GM10248 (cell line): ENCODE results near the gene DAZAP1.

Source experiments
- CTCF ChIA-PET: fragments of 300-600 bp; sonication (Branson Sonifier 250); formaldehyde crosslinking; extraction: SDS; loops from one replicate; lab custom pipeline; 2021; ENCODE audit warnings: antibody characterized with exemption; lab: Yijun Ruan, JAX
- POLR2A ChIA-PET: fragments of 350-650 bp; sonication (Branson Sonifier 250); formaldehyde crosslinking; extraction: SDS; loops from one replicate; lab custom pipeline; 2020; ENCODE audit warnings: antibody characterized with exemption; lab: Yijun Ruan, JAX
- DNase-seq: peaks from one replicate; pipeline ENCODE4 v3.0.0; 2012; ENCODE audit errors: extremely low spot score
- CTCF ChIP-seq: IDR thresholded peaks from 2 replicates; pipeline ENCODE4 v1.5.1; 2012; ENCODE audit warnings: mild to moderate bottlenecking, low read depth; ENCODE audit errors: extremely low read depth, missing control alignments, control extremely low read depth

The DAZAP1 gene

GRCh38 chr19:1429750-1430149, 22.4 kb downstream of the DAZAP1 start:
- CTCF ChIA-PET: no interaction called here
- DNase-seq: no peak
- TF ChIP-seq CTCF: no peak
- POLR2A ChIA-PET: no interaction called here

DNA sequence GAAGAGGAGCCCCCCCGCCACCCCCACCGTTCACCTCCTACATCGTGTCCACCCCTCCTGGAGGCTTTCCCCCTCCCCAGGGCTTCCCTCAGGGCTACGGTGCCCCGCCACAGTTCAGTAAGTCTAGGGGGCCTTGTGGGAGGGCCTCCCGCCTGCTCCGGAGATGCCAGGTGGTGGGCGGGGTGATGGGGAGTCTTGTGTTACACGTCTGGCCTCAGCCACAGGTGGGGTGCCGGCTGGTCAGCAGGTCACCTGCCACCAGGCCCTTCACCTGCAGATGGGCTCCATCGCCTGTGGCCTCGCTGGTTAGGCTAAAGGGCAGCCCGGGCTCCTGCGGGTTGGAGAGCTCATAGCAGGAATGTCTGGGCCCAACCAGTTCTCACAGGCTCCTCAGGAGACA, 22.9 kb downstream of the DAZAP1 start:
- POLR2A ChIA-PET: no interaction called here
- CTCF ChIA-PET: interaction anchor here (1.7 kb wide), 1 partner anchor 15 kb away, joined by 5 read pairs; no protein-coding TSS in a partner anchor

DNA sequence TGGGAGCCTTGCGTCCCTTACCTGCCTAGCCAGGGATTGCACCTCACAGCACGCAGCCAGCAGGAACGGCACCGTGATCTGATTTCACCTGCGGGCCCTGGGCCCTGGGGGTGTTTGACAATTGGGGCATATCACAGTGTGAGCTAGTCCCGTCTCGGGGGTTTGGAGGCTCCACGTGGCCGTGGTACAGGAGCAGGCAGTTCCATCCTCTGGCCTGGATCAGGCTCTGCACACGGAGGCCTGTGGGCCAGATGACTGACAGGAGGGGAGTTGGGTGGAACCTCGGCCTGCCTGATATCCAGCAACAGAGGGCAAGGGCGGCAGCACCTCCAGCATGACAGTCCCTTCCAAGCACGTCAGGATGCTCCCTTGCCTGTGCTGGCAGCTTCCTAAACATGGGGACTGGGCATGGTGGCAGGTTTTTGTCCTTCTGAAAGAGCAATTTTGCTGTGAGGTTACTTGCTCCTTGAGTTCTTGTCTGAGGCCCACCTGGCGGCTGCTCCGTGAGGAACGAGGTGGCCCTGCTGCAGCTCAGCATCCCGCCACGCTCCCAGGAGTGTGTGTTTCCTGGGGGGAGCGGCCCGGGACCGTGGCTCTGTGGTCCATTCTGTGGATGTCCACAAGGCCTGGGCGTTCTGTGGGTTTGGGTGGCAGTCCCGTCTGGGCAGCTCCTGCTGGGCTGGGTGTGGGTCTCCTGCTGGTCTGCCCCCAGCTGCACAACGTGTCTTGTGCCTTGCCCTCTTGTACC, 24.5 kb downstream of the DAZAP1 start:
- CTCF ChIA-PET: interaction anchor here (1.7 kb wide), 1 partner anchor 13 kb away, joined by 5 read pairs; no protein-coding TSS in a partner anchor

More for the DNA sequence above, 22.9 kb downstream of the DAZAP1 start:
- DNase-seq: no peak
- no peak for TF ChIP-seq CTCF

DNA sequence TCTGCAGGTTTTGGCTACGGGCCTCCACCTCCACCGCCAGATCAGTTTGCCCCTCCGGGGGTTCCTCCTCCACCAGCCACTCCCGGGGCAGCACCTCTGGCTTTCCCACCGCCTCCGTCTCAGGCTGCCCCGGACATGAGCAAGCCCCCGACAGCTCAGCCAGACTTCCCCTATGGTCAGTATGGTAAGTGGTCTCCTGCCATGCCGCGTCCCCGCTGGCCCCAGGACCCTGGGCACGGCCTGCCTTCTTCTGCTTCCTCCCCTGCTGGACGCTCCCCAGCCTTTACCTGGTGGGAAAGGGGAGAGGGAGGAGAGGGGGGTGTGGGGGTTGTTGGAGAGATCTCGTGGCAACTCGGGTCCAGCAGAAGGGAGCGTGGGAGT, 25.1 kb downstream of the DAZAP1 start:
- no peak for DNase-seq
- TF ChIP-seq CTCF: no peak
- CTCF ChIA-PET: no interaction called here
- POLR2A ChIA-PET: no interaction called here

More for the DNA sequence above, 24.5 kb downstream of the DAZAP1 start:
- no peak for TF ChIP-seq CTCF
- POLR2A ChIA-PET: interaction anchor here (0.6 kb wide), 1 partner anchor 228 kb away, joined by 4 read pairs; no protein-coding TSS in a partner anchor
- DNase-seq: no peak

GRCh38 chr19:1433119-1434039, 26.0 kb downstream of the DAZAP1 start:
- ChIA-PET POLR2A (no interaction called here), CTCF (no interaction called here)
- no peak for DNase-seq
- no peak for TF ChIP-seq CTCF

GRCh38 chr19:1434040-1434366, 26.6 kb downstream of the DAZAP1 start:
- CTCF ChIA-PET: interaction anchor here (1.7 kb wide), 1 partner anchor 11 kb away, joined by 3 read pairs; no protein-coding TSS in a partner anchor
- POLR2A ChIA-PET: no interaction called here
- no peak for TF ChIP-seq CTCF
- no peak for DNase-seq
